ENCODE data around the gene RPS24. TPM values are rescaled to one million over a fixed set of nuclear protein-coding genes. Genes with fewer than 3 reads are reported as not detected.

The RPS24 gene
- total RNA-seq, 2 experiments from 2014 or later, result 1,812 to 1,903 TPM

DNA sequence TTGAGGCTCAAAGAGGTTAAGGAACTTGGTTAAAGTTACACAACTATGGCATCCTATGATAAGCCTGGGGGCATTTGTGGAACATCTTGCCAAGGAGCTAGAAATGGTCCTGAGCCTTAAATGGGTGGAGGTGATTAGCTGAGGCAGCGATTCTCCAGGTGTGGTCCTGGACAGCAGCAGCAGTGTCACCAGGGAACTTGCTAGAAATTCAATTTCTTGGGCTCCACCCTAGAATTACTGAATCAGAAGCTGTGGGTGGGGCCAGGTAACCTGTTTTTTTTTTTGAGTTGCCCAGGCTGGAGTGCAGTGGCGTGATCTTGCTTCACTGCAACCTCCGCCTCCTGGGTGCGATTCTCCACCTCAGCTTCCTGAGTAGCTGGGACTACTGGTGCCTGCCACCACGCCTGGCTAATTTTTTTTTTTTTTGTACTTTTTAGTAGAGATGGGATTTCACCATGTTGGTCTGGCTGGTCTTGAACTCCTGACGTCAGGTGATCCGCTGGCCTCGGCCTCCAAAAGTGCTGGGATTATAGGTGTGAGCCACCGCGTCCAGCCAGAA is 13.1 kb downstream of the RPS24 start:
- no peak for ATAC-seq (ENCODE audit: poor library complexity)
- no peak for TF ChIP-seq CTCF (IDR thresholded peaks at IDR 0.05)
- H3K27me3 ChIP-seq (ENCODE audit: control insufficient read depth in 1 of 2, insufficient read depth in 2 of 2, low read length in 2 of 2), result no peaks in the 10 kb centered on the region
- Mint-ChIP-seq H3K4me1 (ENCODE audit: low read depth) (peaks cover 19% of the 10 kb centered on the region), H3K9me3 (no peaks in the 10 kb centered on the region), H3K36me3 (ENCODE audit: low read depth) (peaks cover 24% of the 10 kb centered on the region), H3K27ac (no peak overlapping the region), H3K4me3 (no peak overlapping the region), H3K27me3 (no peaks in the 10 kb centered on the region)
- no peaks in the 10 kb centered on the region for H3K9me3 ChIP-seq (ENCODE audit: control insufficient read depth in 1 of 2, insufficient read depth in 1 of 2, low read length in 2 of 2)
- no peak for DNase-seq
- ChIA-PET CTCF (interaction anchor here (0.7 to 2.7 kb wide), 9 partner anchors 10 to 1164 kb away, joined by 3 to 37 read pairs (median 5); partner anchors contain the start of gene POLR3A), POLR2A (interaction anchor here (0.7 to 0.8 kb wide), 2 partner anchors 12 to 1496 kb away, joined by 3 read pairs; no protein-coding TSS in a partner anchor)
- no peak overlapping the region for H3K4me3 ChIP-seq (ENCODE audit: low read length)
- intact Hi-C loops (cut with DNase I, micrococcal nuclease), result loop anchor here (1.0 to 5.0 kb wide), 3 partner anchors 610 to 1149 kb away; no protein-coding TSS in a partner anchor
- peaks cover 10% of the 10 kb centered on the region for H3K36me3 ChIP-seq (ENCODE audit: insufficient read depth, low read length)
- H3K4me1 ChIP-seq (ENCODE audit: insufficient read depth, low read length), result peaks cover 14% of the 10 kb centered on the region
- no peak overlapping the region for H3K27ac ChIP-seq (ENCODE audit: low read depth in 1 of 2, low read length in 2 of 2)

GRCh38 chr10:78047314-78047891 is 13.7 kb downstream of the RPS24 start:
- no peak overlapping the region for H3K27ac ChIP-seq (ENCODE audit: low read depth in 1 of 2, low read length in 2 of 2)
- Mint-ChIP-seq H3K27ac (no peak overlapping the region), H3K4me3 (no peak overlapping the region), H3K4me1 (ENCODE audit: low read depth) (peaks cover 19% of the 10 kb centered on the region), H3K36me3 (ENCODE audit: low read depth) (peaks cover 19% of the 10 kb centered on the region), H3K27me3 (no peaks in the 10 kb centered on the region), H3K9me3 (no peaks in the 10 kb centered on the region)
- DNase-seq (peak; percentile 70 to 87 (median 78)), ATAC-seq (ENCODE audit: poor library complexity) (peak; percentile 94)
- peak; percentile 86 for TF ChIP-seq CTCF (IDR thresholded peaks at IDR 0.05)
- ChIA-PET CTCF (interaction anchor here (0.6 to 2.7 kb wide), 11 partner anchors 11 to 1311 kb away, joined by 3 to 37 read pairs (median 5); partner anchors contain the start of gene POLR3A), POLR2A (interaction anchor here (0.8 kb wide), 1 partner anchor 13 kb away, joined by 3 read pairs; no protein-coding TSS in a partner anchor)
- H3K36me3 ChIP-seq (ENCODE audit: insufficient read depth, low read length), result peaks cover 4% of the 10 kb centered on the region
- intact Hi-C loops (cut with DNase I, micrococcal nuclease), result loop anchor here (1.0 to 5.0 kb wide), 3 partner anchors 609 to 1148 kb away; no protein-coding TSS in a partner anchor
- no peaks in the 10 kb centered on the region for H3K9me3 ChIP-seq (ENCODE audit: control insufficient read depth in 1 of 2, insufficient read depth in 1 of 2, low read length in 2 of 2)
- H3K4me3 ChIP-seq (ENCODE audit: low read length), result no peak overlapping the region
- H3K27me3 ChIP-seq (ENCODE audit: control insufficient read depth in 1 of 2, insufficient read depth in 2 of 2, low read length in 2 of 2), result no peaks in the 10 kb centered on the region
- H3K4me1 ChIP-seq (ENCODE audit: insufficient read depth, low read length), result peaks cover 14% of the 10 kb centered on the region

DNA sequence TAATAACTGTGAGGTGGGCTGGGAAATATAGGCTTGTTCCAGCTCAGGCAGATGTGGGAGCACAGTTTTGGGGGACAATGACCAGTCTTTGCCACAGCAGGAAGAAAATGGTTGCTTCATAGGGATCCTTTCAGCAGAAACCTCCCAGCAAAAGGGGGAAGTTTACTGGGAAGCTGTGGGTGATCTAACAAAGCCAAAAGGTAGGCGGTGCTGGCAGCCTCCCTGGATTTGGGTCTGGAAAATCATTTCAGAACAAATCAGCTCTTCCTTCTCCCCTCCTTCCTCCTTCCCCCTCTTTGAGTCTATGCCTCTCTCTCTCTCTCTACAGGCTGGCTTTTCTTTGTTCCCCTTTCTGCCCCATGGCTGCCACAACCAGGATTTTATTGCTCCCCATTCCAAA is 16.2 kb downstream of the RPS24 start:
- ATAC-seq (ENCODE audit: poor library complexity), result no peak
- intact Hi-C loops (cut with DNase I, micrococcal nuclease), result loop anchor here in 1 of 2 experiments (5.0 kb wide), 1 partner anchor 1022 kb away; no protein-coding TSS in a partner anchor
- no peaks in the 10 kb centered on the region for H3K27me3 ChIP-seq (ENCODE audit: control insufficient read depth in 1 of 2, insufficient read depth in 2 of 2, low read length in 2 of 2)
- Mint-ChIP-seq H3K27ac (no peak overlapping the region), H3K27me3 (no peaks in the 10 kb centered on the region), H3K4me3 (no peak overlapping the region), H3K4me1 (ENCODE audit: low read depth) (peaks cover 6% of the 10 kb centered on the region), H3K36me3 (ENCODE audit: low read depth) (peaks cover 9% of the 10 kb centered on the region), H3K9me3 (no peaks in the 10 kb centered on the region)
- TF ChIP-seq CTCF (IDR thresholded peaks at IDR 0.05), result no peak
- CTCF ChIA-PET, result interaction anchor here (1.1 to 1.5 kb wide), 2 partner anchors 1146 kb away, joined by 3 to 7 read pairs; no protein-coding TSS in a partner anchor
- H3K4me1 ChIP-seq (ENCODE audit: insufficient read depth, low read length), result peaks cover 14% of the 10 kb centered on the region
- no peak overlapping the region for H3K4me3 ChIP-seq (ENCODE audit: low read length)
- no peak for DNase-seq
- no peaks in the 10 kb centered on the region for H3K36me3 ChIP-seq (ENCODE audit: insufficient read depth, low read length)
- POLR2A ChIA-PET, result no interaction called here
- H3K27ac ChIP-seq (ENCODE audit: low read depth in 1 of 2, low read length in 2 of 2), result no peak overlapping the region
- H3K9me3 ChIP-seq (ENCODE audit: control insufficient read depth in 1 of 2, insufficient read depth in 1 of 2, low read length in 2 of 2), result no peaks in the 10 kb centered on the region

Measured in CD4-positive, alpha-beta T cell (primary cell).